ENCODE results near the gene TUBB4B.

DNA sequence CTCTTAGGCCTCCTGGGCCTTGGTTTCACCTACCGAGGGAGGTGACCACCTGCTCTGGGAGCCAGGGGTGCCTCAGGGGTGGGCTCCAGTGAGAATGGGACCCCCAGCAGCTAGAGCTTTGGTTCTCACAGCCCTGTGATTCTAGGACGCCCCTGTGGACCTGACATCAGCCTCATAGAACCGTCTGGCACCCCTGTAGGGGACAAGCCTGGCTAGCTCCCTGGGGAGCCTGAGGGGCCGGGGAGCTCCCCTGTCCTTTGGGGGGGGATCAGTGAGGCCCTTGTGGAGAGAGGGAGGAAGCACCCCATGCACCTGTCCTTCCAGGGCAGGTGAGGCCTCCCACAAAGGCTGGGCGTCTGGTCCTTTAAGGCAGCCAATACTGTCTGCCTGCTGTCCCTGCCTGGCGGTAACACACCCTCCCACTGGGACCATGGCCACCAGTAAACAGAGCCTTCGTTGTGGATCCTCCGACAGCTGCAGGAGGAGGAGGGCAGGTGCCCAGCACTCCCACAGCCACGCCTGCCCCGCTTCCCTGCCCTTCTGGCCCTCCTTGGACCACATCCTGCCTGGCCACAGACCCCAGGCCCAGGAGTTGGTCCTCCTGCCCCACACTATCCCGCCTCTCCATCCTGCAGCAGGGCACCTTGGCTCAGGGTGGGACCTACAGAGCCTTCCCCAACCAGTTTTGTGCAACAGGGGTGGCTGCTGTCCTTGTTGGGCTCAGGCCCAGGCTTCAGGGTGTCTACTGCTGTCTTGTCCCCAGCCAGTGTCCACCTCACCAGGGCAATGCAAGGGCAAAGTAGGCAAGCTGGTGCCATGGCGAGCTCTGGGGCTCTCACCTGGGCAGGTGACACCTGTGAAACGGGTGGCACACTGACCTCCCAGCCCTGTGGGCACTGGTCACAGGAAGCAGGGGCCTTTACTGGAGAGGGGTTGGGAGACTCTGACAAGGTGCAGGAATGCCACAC is 3.0 kb upstream of the TUBB4B start:
- no peak for TF ChIP-seq POLR2A (IDR thresholded peaks at IDR 0.05)
- TF ChIP-seq, protein P1, sequence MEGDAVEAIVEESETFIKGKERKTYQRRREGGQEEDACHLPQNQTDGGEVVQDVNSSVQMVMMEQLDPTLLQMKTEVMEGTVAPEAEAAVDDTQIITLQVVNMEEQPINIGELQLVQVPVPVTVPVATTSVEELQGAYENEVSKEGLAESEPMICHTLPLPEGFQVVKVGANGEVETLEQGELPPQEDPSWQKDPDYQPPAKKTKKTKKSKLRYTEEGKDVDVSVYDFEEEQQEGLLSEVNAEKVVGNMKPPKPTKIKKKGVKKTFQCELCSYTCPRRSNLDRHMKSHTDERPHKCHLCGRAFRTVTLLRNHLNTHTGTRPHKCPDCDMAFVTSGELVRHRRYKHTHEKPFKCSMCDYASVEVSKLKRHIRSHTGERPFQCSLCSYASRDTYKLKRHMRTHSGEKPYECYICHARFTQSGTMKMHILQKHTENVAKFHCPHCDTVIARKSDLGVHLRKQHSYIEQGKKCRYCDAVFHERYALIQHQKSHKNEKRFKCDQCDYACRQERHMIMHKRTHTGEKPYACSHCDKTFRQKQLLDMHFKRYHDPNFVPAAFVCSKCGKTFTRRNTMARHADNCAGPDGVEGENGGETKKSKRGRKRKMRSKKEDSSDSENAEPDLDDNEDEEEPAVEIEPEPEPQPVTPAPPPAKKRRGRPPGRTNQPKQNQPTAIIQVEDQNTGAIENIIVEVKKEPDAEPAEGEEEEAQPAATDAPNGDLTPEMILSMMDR (IDR thresholded peaks at IDR 0.05): no peak
